ENCODE measurements around the gene HOXB13. TPM values are rescaled to one million over a fixed set of nuclear protein-coding genes. Genes with fewer than 3 reads are reported as not detected.
A peak's percentile ranks its signal among the peaks of the same experiment; 100 is the strongest.

HOXB13 gene
- total RNA-seq, 1 donor from 2014 or later = not detected

DNA sequence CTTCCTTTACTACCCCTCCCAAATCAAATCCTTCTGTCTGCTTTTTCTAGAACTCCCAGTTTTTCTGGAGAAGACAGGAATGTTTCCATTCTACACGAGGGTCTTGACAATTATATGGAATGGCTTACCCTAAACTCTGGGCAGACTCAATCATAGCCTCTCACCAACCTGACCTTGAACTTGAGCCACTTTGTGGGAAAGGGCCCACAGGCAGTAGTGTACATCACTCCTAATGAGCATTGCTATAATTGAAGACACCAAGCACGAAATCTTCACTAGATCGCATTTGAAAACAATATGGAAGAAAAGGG lies 1.6 kb upstream of the HOXB13 start:
- no peak for ATAC-seq
- intact Hi-C loops (cut with DNase I) = no loop called here
- no peak for DNase-seq (ENCODE audit: missing footprints)

DNA sequence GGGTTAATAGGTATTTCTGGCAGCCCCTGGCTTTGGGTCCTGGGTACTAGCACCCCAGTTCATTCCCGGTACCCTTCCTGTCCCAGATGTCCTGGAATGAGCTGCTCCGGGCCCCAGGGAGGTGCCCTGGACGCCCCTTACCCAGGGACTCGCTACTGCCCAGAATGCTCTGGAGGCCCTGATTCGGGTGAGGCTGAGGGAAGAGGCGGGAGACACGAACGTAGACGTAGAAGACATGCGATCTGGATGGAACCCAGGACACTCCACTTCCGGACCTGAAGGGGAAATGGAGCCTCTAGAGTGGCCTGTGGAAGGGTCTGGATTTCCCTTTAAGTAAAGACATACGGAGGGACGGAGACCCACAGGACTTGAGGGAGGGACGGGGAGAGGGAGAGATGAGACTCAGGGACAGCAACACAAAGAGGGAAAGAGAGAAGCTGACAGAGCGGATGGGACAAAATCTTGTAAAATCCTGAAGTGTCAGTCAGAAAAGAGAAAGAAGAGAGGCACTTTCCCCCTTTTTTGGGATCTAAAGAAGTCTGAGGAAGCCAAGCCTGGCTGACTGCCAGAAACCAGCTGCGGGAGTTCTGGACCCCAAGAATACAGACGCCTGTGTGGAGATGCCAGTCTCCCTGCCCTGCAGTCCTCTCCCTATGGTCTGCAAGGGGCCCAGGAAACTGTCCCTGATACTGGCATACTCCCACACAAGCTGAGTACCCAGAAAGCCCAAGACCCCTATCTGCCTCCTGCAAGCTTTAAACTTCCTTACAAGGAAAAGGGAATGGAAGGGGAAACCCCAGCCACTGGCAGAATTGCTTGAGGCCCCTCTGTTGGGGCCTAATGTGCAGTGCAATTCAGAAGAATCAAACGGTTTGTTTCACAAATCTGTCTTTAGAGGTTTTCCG lies 1.0 kb upstream of the HOXB13 start:
- ATAC-seq (no peak), DNase-seq (ENCODE audit: missing footprints) (no peak)
- intact Hi-C loops (cut with DNase I) = loop anchor here (5.0 kb wide), 1 partner anchor 148 kb away; no protein-coding TSS in a partner anchor

DNA sequence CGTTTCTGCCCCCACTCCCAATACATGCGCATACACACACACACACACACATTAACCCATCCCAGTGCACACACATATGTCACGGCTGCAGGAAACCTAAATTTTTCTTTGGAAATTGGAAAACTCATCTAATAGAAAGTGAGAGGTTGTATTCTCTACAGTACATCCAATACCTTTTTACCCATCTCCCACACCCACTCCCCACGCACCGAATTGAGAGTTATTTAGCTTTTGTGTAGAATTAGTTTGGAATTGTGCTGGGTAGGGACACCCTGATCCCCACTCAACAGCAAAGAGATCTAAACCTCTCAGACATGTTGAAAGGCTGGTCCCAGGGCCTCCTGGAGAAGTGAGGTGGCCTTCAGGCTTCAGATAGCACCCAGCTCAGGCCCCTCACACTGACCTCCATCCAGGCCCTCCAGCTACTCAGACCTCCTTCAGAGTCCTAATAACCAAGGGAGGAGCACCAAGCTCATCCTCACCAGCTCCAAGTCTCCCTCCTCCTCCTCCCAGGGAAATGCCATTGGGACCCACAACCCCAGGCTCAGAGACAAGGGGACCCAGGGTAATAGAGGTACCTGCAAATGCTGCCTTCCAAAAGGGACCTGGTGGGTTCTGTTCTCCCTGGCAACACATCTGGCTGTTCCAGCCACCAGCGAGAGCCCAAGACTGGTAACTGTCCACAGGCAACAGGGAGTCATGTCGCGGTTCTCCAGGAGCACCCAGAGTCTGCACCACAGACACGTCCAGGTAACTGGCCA lies 955 bp downstream of the HOXB13 start:
- intact Hi-C loops (cut with DNase I) = loop anchor here (5.0 kb wide), 1 partner anchor 150 kb away; no protein-coding TSS in a partner anchor
- no peak for DNase-seq (ENCODE audit: missing footprints)
- ATAC-seq = no peak

DNA sequence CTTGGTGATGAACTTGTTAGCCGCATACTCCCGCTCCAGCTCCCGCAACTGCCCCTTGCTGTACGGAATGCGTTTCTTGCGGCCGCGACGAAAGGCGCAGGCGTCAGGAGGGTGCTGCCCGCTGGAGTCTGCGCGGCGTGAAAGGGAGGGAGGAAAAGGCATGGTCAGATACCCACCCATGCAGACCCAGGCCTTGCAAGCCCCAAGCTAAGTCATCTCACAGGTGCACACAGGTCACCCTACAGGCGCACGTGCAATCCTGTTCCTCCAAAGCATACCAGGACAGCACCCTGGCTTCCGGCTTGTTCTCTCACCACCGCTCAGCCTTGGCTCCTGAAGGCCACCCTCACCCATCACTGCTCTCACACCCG lies 1.6 kb downstream of the HOXB13 start:
- DNase-seq (ENCODE audit: missing footprints) (no peak), ATAC-seq (no peak)
- intact Hi-C loops (cut with DNase I) = loop anchor here (5.0 kb wide), 1 partner anchor 150 kb away; no protein-coding TSS in a partner anchor

DNA sequence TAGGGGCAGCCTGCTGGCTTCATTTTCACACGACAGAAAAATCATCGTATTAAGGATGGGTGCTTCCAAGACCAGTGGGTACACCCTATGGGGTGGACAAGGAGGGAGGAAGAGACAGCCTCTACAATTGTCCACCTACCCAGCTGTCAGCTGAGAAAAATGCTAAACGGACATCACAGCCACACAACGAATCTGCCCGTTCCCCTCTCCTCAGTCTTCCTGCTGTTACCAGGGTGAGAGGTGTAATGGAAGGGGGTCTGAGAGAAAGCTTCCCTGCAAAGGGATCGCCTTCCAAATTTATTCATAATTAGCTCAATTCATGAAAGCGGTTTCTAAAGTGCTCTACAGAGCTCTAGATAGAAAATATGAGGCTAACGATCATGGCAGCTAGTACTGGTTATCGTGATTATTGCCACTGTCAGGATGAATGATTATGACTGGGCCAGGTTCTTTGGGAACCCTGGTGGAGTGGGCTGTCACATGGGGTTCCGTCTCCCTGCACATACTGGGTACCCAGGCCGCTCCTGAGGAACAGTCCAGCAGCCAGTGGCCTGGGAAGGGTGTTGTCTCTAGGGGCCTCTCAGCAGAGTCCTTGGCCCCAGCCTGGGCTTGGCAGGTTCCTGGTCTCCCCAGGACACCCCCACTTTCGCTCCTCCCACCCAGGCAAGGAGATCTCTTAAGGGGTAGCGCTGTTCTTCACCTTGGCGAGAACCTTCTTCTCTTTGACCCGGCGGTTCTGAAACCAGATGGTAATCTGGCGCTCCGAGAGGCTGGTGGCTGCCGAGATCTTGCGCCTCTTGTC lies 2.2 kb downstream of the HOXB13 start:
- no peak for ATAC-seq
- intact Hi-C loops (cut with DNase I) = loop anchor here (5.0 kb wide), 1 partner anchor 151 kb away; no protein-coding TSS in a partner anchor
- no peak for DNase-seq (ENCODE audit: missing footprints)

DNA sequence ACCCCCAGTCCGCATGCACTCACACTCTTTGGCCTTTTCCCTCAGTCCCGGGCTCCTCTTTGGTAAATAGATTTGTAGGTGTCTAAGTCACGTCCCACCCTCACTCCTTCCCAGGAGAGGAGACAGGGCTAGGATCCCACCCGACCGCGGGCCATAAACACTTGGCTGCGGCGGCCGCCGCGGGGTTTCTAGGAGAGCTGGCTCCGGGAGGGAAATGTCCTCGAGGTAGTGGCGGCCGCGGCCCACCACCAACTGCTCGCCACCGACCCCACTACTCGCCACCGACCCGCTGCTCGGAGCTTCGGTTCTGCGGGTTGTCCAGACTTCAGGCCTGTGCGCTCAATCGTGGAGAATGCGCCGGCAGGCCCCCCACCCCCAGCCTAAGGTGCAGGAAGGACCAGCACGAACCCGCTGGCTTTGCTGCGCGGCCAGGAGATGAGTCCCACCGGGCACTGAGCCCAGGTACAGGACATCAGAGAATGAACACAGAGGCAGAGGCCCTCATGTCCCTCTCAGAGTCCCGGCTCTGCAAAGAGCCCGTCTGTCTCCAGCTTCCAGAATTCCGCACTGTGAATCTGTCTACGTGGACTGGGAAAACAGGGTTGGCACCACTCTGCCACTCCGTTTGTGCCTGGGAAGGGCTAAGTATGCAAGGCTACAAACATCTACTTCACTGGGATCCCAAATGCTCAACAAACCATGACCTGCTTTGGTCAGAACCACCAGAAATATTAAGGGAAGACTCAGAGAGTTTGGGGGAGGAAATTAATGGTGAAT lies 3.1 kb downstream of the HOXB13 start:
- intact Hi-C loops (cut with DNase I) = loop anchor here (5.0 kb wide), 1 partner anchor 152 kb away; no protein-coding TSS in a partner anchor
- ATAC-seq = no peak
- no peak for DNase-seq (ENCODE audit: missing footprints)

DNA sequence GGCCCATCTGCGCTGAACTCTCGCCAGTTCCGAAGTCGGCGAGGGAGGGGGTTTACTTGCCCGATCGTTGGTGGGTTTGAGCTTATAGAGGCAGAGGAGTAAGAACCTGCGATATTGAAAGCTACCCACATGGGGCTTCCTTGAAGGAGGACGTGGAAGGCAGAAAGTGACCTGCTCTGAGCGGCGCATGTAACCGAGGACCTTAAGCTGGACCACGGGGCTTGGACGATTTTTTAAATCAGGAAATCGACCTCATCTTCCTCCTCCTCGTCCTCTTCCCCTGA lies 3.6 kb downstream of the HOXB13 start:
- intact Hi-C loops (cut with DNase I) = loop anchor here (5.0 kb wide), 1 partner anchor 152 kb away; no protein-coding TSS in a partner anchor
- ATAC-seq = no peak
- no peak for DNase-seq (ENCODE audit: missing footprints)

DNA sequence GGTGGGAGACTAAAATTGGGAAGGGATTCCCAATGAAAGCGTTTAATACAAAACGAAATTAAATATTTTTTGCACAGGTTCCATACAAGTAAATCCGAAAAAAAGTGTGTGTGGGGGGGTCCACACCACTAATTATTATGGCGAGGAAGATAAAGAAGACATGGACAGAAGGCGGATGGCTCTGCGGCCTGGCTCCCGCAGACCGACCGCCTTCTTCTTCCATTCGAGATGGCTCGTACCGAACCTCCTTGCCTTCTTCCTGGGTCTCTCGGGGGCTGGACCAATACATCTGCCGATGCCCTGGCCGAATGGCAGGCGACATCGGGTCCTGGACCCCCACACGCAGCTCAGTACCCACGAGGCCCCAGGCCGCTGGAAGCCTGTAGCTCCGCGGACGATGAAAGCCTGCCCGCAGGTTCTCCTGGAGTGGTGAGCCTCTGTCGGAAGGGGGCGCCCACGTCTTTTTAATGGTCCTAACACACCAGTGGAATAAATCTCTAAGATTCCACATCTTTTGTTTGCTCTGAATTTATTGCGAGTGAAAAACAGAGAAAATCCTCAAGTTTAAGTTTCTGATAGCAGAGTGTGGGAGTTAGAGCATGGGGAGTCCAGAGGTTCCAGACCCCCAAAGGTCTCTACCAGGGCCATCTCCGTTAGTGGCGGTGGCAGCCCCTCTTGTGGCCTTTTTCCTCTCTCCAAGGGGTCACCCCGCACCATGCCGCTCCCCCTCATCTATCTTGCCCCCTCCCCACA lies 4.1 kb downstream of the HOXB13 start:
- intact Hi-C loops (cut with DNase I) = loop anchor here (1.0 to 5.0 kb wide), 2 partner anchors 66 to 153 kb away; no protein-coding TSS in a partner anchor
- peak; percentile 83 for ATAC-seq
- DNase-seq (ENCODE audit: missing footprints) = peak; percentile 91

DNA sequence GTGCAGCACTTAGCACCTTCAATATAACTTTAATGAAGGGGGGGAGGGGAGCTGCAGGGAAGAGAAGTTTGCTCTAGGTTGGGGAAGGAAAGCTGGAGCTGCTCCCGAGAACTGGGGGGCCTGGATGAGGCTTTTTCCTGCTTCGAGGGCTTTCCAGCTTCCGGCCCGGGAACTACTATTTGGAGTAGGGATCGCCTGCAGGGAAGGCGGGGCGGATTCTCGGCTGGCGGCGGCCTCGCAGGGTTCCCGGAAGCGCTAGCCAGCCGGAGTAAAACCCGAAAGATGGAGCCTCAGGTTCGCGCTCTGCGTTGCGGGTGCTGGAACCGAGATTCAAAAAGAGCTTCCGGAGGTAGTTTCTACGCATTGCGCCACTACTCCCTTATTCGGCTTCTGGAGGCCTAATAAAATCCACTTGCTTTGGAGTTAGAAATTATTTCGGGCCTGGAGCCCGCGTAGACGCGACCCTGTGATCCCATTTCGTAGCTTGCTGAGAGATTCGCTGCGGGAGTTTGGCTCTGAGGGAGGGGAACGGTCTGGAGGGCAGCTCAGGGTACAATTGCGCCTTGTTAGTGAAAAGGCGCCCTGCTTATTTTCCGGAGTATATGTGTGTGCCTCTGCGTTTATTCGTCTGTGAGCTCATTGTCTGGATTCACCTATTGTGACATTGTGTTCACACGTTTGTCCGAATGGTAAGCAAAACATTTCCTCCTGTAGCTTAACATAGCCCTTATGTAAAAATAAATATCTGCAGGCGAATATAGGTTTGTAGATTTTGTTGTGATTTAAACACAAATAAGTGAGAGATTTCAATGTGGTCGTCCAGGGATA lies 4.9 kb downstream of the HOXB13 start:
- ATAC-seq (no peak), DNase-seq (ENCODE audit: missing footprints) (no peak)
- intact Hi-C loops (cut with DNase I) = loop anchor here (1.0 kb wide), 1 partner anchor 67 kb away; no protein-coding TSS in a partner anchor

DNA sequence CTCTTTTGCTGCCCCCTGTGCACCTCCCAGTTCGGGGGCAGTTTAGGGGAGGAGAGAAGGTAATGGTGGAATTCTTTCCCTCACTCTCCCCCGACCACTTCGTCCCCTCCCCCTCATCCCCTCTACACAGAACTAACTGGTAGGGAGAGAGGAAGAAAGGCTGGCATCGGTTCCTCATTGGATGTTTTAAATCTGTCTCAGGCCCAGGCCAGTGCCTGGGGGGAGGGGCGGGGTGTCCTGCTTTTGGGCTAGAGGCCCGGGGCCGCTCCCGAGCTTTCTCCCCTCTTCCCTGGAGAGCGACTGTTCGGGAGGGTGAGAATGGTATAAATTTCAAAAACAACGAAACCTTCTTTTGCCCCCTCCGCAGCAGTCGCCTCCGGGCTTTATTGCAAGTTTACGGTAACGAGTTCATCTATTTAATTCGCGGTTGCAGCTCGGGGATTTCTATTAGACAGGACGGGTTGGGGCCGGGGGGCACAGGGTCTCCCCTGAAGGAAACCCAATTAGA lies 5.6 kb downstream of the HOXB13 start, which contains the start of gene PRAC2:
Gene PRAC2 (plus strand): TSS at position 271 of the 508 bp plus-strand sequence. CDS start 1,226 bp downstream, outside the sequence.
- intact Hi-C loops (cut with DNase I) = no loop called here
- ATAC-seq (no peak), DNase-seq (ENCODE audit: missing footprints) (no peak)

DNA sequence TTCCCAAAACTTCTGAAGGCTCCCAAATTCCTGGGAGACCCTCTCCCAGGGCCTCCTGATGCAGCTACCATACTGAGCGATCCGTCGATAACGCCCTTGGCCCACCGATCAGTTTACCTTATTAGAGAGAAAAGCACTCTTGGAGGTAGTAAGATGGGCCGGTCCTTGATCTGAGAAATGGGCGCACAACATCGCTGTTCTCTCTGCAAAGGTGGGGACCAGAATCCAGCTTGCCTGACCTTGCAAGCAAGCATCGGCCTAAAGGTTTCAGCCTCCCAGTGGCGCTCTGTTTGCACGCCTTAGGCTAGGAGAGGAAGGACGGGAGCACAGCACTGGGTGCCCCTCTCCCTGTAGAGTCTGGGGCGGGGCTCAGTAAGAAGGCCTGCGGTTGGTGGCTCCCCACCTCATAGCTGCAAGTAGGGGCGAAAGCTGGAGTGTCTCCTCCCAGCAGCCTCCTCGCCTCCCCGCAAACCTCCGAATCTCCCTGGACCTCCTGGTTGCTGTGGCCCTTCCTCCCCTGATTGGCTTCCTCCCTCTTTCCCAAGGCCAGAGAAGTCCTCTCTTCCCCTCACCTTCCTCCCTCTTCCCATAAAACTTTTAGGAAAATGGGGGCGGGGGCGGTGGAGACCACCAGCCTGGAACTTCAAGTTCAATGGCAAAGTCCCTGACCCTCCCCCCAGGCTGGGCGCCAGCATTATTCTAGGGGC lies 6.2 kb downstream of the HOXB13 start, which contains the start of gene PRAC1:
Gene PRAC1 (minus strand): TSS at position 318 of the 707 bp plus-strand sequence. CDS start 126 bp downstream, at position 192.
- intact Hi-C loops (cut with DNase I) = no loop called here
- ATAC-seq (no peak), DNase-seq (ENCODE audit: missing footprints) (no peak)

DNA sequence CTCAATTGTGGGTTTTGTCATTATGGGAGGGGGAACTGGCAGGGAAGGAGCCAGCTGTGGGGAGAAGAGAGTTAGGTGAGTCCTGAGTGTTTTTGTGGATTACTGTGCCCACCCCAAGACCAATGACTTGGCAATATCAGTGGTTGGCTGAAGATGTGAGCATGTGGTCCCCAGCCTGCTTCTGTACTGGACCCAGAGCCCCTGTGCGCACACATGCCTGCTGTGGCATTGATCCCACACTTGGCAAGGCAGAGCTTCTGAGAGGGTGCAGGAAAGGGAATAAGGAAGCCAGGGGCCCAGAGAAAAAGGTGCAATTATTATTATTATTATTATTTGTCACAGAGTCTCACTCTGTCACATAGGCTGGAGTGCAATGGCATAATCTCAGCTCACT lies 7.5 kb downstream of the HOXB13 start:
- DNase-seq (ENCODE audit: missing footprints) (no peak), ATAC-seq (no peak)
- intact Hi-C loops (cut with DNase I) = no loop called here

DNA sequence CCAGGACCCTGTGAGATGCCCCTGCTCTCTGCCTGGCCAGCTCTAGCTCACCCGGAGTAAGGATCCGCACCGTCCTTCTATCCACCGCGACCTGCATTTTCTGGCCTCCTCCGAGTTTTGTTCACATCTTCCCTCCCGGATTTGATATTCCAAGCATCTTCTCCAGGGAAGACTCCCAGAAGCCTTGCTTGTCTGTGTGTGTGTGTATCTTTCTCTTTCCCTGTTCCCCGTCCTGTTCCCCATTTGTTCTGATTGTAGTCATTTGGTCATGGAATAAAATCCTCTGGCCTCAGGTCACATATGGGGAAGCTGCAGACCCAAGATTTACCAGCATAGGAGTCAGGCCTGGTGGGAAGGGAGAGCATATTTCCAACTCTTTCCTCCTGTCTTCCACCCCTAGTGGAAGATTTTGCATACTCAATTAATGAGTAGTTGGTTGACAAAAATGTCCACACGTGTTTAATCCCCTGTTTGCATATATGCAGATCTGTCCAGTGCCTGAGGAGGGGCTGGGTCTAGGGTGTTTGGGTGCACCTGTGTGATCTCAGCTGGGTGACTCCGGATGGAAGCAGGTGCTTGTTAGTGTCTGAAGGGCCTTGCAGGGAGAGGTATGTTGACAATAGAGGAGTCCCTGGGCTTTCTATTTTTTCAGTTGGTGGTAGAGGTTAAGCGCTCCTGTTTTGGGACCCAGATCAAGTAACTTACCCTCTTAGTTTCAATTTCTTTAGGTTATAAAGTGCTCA lies 8.1 kb downstream of the HOXB13 start:
- DNase-seq (ENCODE audit: missing footprints) = no peak
- no peak for ATAC-seq
- intact Hi-C loops (cut with DNase I) = no loop called here

DNA sequence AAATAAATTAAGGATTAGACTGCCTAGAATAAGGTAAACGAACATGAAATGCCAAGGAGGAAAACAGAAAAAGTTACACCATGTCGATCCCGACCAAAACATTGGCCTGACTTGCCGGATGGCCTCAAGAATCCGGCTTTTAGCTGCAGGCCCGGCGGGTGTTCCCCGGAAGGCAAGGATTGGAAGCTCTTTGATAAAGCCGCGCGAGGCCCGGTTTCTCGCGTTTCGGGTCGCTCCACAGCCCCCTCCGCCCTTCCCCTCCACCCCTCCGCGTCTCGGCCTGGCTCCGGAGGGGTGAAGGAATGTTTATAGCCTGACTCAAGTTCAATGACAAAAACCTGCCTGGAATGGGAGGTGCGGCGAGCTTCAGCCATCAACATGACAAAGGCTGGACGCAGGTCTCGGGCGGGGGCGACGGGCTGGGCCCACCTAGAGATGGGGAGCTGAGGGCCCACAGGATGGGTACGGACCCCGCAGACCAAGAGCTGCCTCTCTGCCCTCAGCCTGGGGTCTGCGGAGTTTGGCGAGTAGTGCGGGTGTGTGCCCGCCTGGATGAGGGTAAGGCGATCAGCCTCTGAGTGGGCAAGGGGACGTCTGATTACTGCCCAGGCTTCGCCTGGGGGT lies 8.8 kb downstream of the HOXB13 start:
- intact Hi-C loops (cut with DNase I) = no loop called here
- DNase-seq (ENCODE audit: missing footprints) (no peak), ATAC-seq (no peak)
